ENCODE measurements around the gene SLC26A5. TPM values are rescaled to one million over a fixed set of nuclear protein-coding genes. Genes with fewer than 3 reads are reported as not detected.

Gene SLC26A5
- total and polyA plus RNA-seq, 2 donors from 2014 or later = 1.2 TPM; not detected in 1

DNA sequence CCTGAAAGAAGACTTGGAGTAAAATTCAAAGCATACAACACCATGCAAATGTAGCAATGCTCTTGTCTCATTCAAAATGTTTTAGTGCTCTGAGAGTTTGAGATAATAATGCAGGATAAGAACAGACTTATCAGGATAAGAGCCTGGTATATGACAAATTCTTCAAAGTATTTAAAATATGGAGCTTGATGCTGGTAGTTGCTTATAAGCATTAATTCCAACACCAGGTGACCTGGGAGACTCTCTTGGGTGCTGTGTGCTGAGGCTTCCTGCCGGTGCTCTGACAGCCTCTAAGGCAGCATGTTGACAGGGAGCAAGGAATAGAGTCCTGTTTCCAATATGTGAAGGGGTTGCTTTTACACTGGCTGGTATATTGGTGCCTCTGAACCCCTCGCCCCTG, 34.8 kb upstream of the SLC26A5 start:
- TF ChIP-seq CTCF (IDR thresholded peaks at IDR 0.05; ENCODE audit: borderline replicate concordance, extremely low read depth, insufficient read depth) = no peak
- intact Hi-C loops (cut with DNase I) = no loop called here
- Histone ChIP-seq H3K27me3 (ENCODE audit: control insufficient read depth, insufficient read depth, low read length) (no peaks in the 10 kb centered on the region), H3K36me3 (ENCODE audit: control insufficient read depth in 2 of 3, insufficient read depth in 3 of 3, low read length in 3 of 3) (no peaks in the 10 kb centered on the region), H3K4me3 (ENCODE audit: low read length in 3 of 3) (no peak overlapping the region), H3K4me1 (ENCODE audit: control insufficient read depth in 2 of 3, insufficient read depth in 2 of 3, low read depth in 1 of 3, low read length in 3 of 3) (no peaks in the 10 kb centered on the region), H3K9me3 (ENCODE audit: control insufficient read depth in 2 of 3, insufficient read depth in 1 of 3, low read length in 3 of 3) (no peaks in the 10 kb centered on the region), H3K27ac (ENCODE audit: low read depth in 2 of 2, low read length in 2 of 2) (no peak overlapping the region), H3K9ac (ENCODE audit: low read length in 3 of 3) (no peak overlapping the region)
- DNase-seq = no peak
- FAIRE-seq = no peak

- peak in 1 of 5 donors; percentile 1 for DNase-seq
- intact Hi-C loops (cut with DNase I) = no loop called here
- H3K36me3 ChIP-seq (ENCODE audit: control insufficient read depth in 2 of 3, insufficient read depth in 3 of 3, low read length in 3 of 3) = no peaks in the 10 kb centered on the region
- no peak overlapping the region for H3K27ac ChIP-seq (ENCODE audit: low read depth in 2 of 2, low read length in 2 of 2)
- no peaks in the 10 kb centered on the region for H3K9me3 ChIP-seq (ENCODE audit: control insufficient read depth in 2 of 3, insufficient read depth in 1 of 3, low read length in 3 of 3)
- no peak for TF ChIP-seq CTCF (IDR thresholded peaks at IDR 0.05; ENCODE audit: borderline replicate concordance, extremely low read depth, insufficient read depth)
- no peaks in the 10 kb centered on the region for H3K4me1 ChIP-seq (ENCODE audit: control insufficient read depth in 2 of 3, insufficient read depth in 2 of 3, low read depth in 1 of 3, low read length in 3 of 3)
- no peak overlapping the region for H3K4me3 ChIP-seq (ENCODE audit: low read length in 3 of 3)
- no peaks in the 10 kb centered on the region for H3K27me3 ChIP-seq (ENCODE audit: control insufficient read depth, insufficient read depth, low read length)
- no peak for FAIRE-seq
- no peak overlapping the region for H3K9ac ChIP-seq (ENCODE audit: low read length in 3 of 3)
These were observed 28.9 kb upstream of the SLC26A5 start for GRCh38 chr7:103474956-103475355.

DNA sequence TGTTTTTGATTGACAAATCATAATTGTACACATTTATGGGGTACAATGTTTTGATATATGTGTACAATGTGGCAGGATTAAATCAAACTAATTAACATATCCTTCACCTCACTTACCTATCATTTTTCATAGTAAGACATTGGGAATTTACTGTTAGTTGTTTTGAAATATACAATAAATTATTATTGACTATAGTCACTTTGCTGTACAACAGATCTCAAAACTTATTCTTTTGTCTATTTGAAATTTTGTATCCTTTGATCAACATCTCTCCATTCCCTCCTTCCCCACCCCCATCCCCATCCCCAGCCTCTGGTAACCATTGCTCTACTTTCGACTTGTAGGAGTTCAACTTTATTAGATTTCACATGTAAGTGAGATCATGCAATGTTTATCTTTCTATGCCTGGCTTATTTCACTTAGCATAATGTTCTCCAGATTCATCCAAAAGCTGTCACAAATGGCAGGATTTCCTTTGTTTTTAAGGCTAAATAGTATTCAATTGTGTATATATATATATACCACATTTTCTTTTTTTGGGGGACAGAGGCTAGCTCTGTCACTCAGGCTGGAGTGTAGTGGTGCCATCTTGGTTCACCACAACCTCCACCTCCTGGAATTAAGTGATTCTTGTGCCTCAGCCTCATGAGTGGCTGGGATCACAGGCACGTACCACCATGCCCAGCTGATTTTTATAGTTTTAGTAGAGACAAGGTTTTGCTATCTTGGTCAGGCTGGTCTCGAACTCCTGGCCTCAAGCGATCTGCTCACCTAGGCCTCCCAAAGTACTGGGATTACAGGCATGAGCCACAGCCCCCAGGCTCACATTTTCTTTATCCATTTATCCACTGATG, 23.3 kb upstream of the SLC26A5 start:
- TF ChIP-seq CTCF (IDR thresholded peaks at IDR 0.05; ENCODE audit: borderline replicate concordance, extremely low read depth, insufficient read depth) = no peak
- H3K9ac ChIP-seq (ENCODE audit: low read length in 3 of 3) = no peak overlapping the region
- no peak for FAIRE-seq

More for the DNA sequence above, 23.3 kb upstream of the SLC26A5 start:
- Histone ChIP-seq H3K4me3 (ENCODE audit: low read length in 3 of 3) (no peak overlapping the region), H3K9me3 (ENCODE audit: control insufficient read depth in 2 of 3, insufficient read depth in 1 of 3, low read length in 3 of 3) (no peaks in the 10 kb centered on the region), H3K27me3 (ENCODE audit: control insufficient read depth, insufficient read depth, low read length) (no peaks in the 10 kb centered on the region), H3K4me1 (ENCODE audit: control insufficient read depth in 2 of 3, insufficient read depth in 2 of 3, low read depth in 1 of 3, low read length in 3 of 3) (no peaks in the 10 kb centered on the region), H3K27ac (ENCODE audit: low read depth in 2 of 2, low read length in 2 of 2) (no peak overlapping the region), H3K36me3 (ENCODE audit: control insufficient read depth in 2 of 3, insufficient read depth in 3 of 3, low read length in 3 of 3) (no peaks in the 10 kb centered on the region)
- intact Hi-C loops (cut with DNase I) = no loop called here
- DNase-seq = no peak

Measured in kidney (tissue), 14 donors.